GM12878 (cell line): ENCODE data around the gene TXNDC8.

Experiments
- NBN ChIP-seq: fragments of 450-650 bp; IDR thresholded peaks from 2 replicates; pipeline ENCODE4 v1.6.1; 2016
- SMAD1 ChIP-seq: fragments of 450-650 bp; IDR thresholded peaks from 2 replicates; pipeline ENCODE4 v1.6.1; 2018; ENCODE audit warnings: mild to moderate bottlenecking, low read depth; ENCODE audit not compliant: partially characterized antibody

DNA sequence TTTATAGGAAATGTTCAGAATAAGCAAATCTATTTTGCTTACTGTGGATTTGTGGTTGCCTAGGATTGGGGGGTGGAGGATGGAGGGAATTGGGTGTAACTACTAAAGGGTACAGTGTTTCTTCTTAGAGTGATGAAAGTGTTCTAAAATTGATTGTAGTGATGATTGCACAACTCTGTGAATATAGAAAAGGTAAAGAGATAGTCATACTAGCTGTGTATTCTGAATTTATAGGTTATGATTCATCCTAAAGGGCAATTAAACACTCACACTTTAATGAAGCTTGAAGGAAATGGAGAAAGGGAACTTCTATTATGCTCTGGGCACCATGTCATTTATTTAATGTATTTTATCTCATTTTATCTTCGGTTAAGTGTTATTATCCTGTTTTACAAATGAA lies 9.9 kb downstream of the TXNDC8 start:
- TF ChIP-seq NBN (no peak), SMAD1 (no peak)
